Choroid plexus epithelial cell (primary cell): ENCODE results near the gene SUPT5H.

Experiments used
- DNase-seq: peaks from one replicate; pipeline ENCODE4 v3.0.0-alpha.2; 2010; ENCODE audit warnings: low read depth
- H3K4me3 ChIP-seq: 2 replicates; pipeline ENCODE4 v1.5.1; 2011; ENCODE audit warnings: low read depth, mild to moderate bottlenecking, control low read depth, low read length, moderate library complexity
- TF ChIP-seq, protein P1 (sequence below): conservative IDR thresholded peaks from 2 replicates; pipeline ENCODE4 v1.5.1; 2011; ENCODE audit warnings: low read depth, mild to moderate bottlenecking, control low read depth, inconsistent platforms, low read length, moderate library complexity

The SUPT5H gene

DNA sequence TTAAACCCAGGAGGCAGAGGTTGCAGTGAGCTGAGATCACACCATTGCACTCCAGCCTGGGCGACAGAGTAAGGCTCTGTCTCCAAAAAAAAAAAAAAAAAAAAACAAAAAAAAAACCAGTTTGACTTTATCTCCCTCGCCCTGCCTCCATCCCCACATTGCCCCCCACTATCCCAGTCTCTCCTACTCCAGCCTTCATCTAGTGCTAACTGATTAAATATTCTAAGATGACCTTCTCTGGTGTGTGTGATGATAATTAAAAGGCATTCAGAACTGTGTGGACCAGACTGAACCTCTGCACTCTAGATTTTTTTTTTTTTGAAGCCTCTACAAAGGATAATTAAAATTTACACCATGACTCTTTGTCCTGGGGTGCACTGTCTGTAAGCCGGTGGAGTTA lies 47.4 kb downstream of the SUPT5H start:
- TF ChIP-seq, protein P1, sequence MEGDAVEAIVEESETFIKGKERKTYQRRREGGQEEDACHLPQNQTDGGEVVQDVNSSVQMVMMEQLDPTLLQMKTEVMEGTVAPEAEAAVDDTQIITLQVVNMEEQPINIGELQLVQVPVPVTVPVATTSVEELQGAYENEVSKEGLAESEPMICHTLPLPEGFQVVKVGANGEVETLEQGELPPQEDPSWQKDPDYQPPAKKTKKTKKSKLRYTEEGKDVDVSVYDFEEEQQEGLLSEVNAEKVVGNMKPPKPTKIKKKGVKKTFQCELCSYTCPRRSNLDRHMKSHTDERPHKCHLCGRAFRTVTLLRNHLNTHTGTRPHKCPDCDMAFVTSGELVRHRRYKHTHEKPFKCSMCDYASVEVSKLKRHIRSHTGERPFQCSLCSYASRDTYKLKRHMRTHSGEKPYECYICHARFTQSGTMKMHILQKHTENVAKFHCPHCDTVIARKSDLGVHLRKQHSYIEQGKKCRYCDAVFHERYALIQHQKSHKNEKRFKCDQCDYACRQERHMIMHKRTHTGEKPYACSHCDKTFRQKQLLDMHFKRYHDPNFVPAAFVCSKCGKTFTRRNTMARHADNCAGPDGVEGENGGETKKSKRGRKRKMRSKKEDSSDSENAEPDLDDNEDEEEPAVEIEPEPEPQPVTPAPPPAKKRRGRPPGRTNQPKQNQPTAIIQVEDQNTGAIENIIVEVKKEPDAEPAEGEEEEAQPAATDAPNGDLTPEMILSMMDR: no peak
- no peak for DNase-seq
- no peak overlapping the region for H3K4me3 ChIP-seq

DNA sequence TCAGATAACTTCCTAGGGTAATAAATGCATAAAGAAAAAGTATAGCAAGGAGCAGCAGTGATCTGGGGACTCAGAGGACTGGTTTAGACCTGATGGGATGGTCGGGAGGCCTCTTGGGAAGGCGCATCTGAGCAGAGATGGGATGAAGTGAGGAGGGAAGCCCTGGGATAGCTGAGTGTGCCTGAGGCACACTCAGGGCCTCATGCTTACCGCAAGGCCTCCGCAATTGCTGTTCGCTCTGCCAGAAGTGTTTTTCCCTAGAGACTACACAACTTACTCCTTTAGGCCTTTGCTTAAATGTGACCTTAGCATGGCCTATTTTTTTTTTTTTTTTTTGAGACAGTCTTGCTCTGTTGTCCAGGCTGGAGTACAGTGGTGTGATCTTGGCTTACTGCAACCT lies 49.3 kb downstream of the SUPT5H start:
- no peak for DNase-seq

DNA sequence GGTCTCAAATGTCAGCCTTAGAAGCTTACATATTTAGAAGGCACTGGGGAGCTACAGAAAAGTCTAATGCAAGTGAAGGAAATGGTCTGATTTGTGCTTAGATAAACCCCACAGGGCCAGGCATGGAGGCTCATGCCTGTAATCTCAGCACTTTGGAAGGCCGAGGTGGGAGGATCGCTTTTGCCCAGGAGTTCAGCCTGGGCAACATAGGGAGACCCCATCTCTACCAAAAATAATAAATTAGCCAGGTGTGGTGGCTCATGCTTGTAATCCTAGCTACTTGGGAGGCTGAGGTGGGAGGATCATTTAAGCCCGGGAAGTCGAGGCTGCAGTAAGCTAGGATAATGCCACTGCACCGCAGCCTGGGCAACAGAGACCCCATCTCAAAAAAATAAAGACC lies 50.7 kb downstream of the SUPT5H start:
- no peak for DNase-seq
- no peak overlapping the region for H3K4me3 ChIP-seq
- TF ChIP-seq, protein P1: no peak

More for the DNA sequence above, 49.3 kb downstream of the SUPT5H start:
- no peak overlapping the region for H3K4me3 ChIP-seq
- TF ChIP-seq, protein P1: no peak

DNA sequence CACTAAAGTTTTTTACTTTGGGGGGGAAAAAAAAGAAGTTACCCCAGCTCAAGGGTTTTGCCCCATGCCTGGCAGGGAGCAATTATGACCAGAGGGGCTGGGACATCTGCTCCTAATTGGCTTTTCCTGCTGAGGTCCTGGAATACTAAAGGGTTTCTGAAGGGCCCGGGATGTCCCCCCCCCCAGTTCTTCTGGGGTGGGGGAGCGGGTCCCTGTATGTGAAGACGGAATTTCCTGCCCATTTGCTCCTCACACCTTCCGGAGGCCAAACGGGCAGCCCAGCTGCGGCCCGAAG lies 52.3 kb downstream of the SUPT5H start:
- no peak for DNase-seq
- TF ChIP-seq, protein P1: no peak
- H3K4me3 ChIP-seq: peak overlapping the region; percentile 21

DNA sequence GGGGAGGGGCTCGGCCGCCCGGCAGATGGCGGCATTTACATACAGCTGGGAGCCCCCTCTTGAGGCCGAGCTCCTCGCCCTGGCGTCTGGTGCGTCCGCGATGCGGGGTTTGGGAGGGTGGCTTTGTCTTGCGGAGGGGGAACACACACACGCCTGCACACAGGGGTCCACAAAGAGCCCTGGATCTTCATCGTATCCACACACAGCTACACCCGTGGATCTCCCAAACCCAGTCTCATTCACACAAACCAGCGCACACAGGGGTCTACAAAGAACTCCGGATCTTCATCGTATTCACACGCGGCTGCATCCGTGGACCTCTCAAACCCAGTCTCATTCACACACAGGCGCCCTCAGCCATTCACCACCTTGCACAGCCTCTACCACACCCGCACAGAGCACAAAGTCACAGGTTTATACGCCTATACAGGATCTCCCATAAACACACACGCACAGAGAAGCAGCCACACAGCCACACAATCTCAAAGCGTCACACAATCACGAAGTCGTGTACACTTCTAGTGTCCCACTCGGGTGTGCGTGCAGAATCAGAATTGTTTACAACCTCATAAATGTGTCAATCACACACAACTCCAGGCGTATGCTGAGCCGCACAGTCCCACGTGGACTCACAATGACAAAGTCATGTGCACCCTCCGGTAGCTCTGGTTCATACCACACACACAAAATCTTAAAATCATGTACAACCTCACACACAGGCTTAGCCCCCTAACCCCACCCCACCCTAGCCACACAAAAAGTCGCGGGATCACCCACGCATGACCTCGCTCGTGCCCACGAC lies 52.8 kb downstream of the SUPT5H start:
- TF ChIP-seq, protein P1: peak; percentile 63
- peak overlapping the region; percentile 21 for H3K4me3 ChIP-seq
- peak; percentile 41 for DNase-seq

DNA sequence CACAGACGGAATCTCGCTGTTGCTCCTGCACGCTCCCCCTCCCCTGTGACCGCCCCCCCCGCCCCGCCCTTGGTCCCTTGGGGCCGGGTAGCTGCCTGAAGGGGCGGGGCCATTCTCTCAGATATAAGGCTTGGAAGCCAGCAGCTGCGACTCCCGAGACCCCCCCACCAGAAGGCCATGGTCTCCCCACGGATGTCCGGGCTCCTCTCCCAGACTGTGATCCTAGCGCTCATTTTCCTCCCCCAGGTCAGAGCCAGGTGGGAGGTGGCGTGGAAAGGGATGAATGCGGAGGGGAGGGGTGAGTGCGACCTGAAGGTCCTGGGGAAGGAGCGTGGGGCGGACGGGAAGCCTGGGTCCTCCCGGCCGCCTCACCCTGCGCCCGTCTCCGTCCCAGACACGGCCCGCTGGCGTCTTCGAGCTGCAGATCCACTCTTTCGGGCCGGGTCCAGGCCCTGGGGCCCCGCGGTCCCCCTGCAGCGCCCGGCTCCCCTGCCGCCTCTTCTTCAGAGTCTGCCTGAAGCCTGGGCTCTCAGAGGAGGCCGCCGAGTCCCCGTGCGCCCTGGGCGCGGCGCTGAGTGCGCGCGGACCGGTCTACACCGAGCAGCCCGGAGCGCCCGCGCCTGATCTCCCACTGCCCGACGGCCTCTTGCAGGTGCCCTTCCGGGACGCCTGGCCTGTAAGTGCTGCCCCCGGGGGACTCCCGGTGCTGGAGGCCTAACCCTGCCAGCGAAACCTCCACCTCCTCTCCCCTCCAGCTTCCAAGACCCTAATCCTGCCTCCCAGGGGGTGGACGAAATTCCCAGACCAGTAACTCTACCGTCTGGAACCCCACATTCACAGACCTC lies 53.6 kb downstream of the SUPT5H start, which contains the start of gene DLL3:
Gene DLL3, plus strand, starts transcription at position 150 of the 845 bp plus-strand sequence. Its CDS starts 28 bp downstream, at position 178.
- peak; percentile 21 for DNase-seq
- H3K4me3 ChIP-seq: peak within 1 kb of the TSS; percentile 21

More for the DNA sequence above, 53.6 kb downstream of the SUPT5H start, which contains the start of gene DLL3:
- TF ChIP-seq, protein P1: no peak
